ENCODE data around the gene NRIP2.

- TF ChIP-seq EZH2 (IDR thresholded peaks at IDR 0.05; ENCODE audit: borderline replicate concordance, low read depth, low read length, severe bottlenecking) (no peak), CTCF (IDR thresholded peaks at IDR 0.05; ENCODE audit: borderline replicate concordance, extremely low read depth, low read length, poor library complexity, severe bottlenecking) (no peak)
Measured at GRCh38 chr12:2776129-2776806, 58.6 kb downstream of the NRIP2 start.

All from DND-41 (cell line).